GM04503 (cell line): ENCODE results near the gene LGALS14.

Experiments
- DNase-seq: peaks from one replicate; pipeline ENCODE4 v3.0.0-alpha.2; 2012; ENCODE audit warnings: low read depth

The LGALS14 gene

DNA sequence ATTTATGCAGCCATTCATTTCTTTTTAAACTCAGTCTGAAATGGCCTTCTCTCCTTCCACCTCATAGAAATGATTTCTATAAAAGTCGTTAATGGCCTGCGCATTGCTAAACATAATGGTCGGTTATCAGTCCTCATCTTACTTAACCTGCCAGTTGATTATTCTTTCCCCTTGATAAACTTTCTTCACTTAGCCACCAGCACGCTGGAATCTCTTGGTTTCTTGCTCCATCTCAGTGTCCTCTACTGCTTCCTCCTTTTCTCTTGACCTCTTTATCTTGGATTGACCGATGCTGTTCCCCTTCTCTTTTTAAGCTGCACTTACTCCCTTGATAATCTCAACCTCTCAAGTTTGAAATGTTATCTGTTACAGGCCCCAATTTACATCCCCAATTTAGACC is 45.7 kb downstream of the LGALS14 start:
- no peak for DNase-seq

DNA sequence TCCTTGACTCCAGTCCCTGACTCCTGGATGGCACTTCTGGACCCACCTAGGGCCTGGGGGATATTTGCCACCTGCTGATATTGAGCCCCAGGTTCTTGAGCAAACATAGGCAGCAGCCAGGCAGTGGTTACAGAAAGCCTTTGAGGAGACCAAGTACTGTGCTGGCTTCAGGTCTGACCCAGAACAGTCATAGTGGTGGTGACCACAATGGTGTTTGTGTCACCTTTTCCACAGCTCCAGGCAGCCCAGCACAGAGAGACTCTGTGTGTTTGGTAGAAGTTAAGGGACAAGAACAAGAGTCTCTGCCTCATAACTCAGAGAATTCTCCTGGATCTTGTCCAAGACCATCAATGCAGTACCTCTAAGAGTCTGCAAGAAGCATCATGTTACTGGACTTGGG is 48.1 kb downstream of the LGALS14 start:
- no peak for DNase-seq

DNA sequence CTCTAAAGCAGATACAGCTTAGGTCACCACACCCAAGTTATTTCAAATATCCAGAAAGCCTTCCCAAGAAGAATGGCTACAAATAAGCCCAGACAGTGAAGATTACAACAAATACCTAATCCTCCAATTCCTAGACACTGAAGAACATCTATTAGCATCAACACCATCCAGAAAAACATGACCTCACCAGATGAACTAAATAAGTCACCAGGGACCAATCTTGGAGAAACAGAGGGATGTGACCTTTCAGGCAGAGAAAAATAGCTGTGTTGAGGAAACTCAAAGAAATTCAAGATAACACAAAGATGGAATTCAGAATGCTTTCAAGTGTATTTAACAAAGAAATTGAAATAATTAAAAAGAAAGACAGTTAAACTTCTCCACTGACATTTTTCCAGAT is 48.5 kb downstream of the LGALS14 start:
- DNase-seq, result no peak

DNA sequence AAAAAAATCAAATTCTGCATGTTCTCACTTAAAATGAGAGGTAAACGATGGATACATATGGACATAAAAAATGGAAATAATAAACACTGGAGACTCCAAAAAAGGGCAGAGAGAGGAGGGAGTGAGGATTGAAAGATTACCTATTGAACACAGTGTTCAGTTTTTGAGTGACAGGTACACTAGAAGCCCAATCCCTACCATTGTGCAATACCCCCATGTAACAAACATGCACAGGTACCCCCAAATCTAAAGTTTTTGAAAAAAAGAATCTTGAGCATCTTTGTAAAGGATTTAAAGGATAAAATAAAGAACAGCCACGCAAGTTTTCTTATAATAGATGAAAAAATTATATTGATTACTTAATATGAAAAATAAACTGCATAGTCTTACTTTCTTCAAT is 50.3 kb downstream of the LGALS14 start:
- no peak for DNase-seq

DNA sequence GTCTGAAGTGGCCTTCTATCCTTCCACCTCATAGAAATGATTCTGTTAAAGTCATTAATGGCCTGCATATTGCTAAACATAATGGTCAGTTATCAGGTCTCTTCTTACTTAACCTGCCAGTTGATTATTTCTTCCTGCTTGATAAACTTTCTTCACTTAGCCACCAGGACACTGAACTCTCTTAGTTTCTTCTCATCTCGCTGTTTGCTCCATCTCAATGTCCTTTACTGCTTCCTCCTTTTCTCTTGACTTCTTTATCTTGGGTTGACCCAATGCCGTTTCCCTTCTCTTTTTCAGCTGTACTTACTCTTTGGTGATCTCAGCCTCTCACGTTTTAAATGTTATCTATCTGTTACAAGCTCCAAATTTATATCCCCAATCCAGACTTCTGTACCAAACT is 50.7 kb downstream of the LGALS14 start:
- no peak for DNase-seq
